Astrocyte of the hippocampus (primary cell): ENCODE results near the gene OXGR1.
"Not testable (repeated sequence)": the region's sequence is repeated elsewhere in the genome, so short reads cannot be mapped to it uniquely, and the experiment has no call there.

ENCODE experiments used
- DNase-seq: peaks from one replicate; pipeline ENCODE4 v3.0.0; 2011; ENCODE audit warnings: low read depth, low spot score

The OXGR1 gene

GRCh38 chr13:97005625-97006262 is 11.5 kb upstream of the OXGR1 start:
- DNase-seq, result peak; percentile 58

DNA sequence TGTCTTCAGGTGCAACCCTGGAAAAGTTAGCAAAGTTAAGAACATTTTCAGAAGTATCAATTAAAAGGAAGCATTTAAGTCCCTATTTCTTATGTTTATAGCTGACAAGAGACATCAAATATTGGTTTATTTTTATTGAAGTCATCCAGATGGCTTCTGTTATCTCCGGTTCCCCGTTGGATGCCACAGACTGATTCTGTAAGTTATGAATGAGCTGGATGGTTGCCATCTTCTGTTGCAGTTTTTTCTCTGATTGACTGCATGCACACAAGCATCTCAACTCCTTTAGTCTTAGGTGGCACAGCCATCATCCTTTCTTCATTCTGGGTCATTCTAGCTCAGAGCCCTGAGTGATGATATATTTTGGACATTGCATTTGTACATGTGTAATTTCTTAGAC is 10.6 kb upstream of the OXGR1 start:
- no peak for DNase-seq

DNA sequence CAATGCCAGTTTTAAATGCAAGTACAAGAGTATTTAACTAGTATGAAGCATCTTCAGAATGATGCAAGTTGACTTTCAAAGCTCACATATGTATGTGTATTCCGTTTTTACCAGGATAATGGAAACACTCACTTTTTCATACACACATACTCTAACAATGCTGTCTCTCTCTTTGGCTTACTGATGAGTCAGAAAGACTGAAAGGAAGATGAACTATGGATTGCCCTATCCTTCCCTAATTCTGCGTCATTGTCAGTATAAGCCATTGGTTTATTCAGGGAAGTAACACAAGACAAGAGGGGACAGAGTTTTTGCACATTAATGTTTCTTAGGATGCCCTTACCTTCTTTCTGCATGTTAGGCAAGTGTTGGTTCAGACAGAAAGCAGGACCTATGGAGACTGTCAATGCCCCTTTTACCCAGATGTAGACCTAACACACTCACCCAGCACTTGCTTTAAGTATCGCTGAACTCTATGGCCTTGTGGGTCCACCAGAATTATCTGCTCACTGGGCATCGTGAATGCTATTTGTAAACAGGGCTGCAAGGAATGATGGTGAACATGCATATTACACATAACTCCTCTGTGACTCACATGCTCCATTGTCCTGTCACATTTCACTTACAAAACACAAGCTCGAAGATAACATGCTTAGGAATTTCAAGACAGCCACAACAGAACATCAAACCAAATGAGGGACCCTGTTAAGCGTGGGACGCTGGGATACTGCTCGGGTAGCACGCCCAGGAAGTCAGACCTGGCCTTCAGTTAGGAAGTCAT is 10.0 kb upstream of the OXGR1 start:
- peak; percentile 81 for DNase-seq

GRCh38 chr13:97003071-97003470 is 8.8 kb upstream of the OXGR1 start:
- DNase-seq, result peak; percentile 20

- DNase-seq, result peak; percentile 13
These were observed 8.3 kb upstream of the OXGR1 start for GRCh38 chr13:97002581-97002980.

- no peak for DNase-seq
These were observed 7.4 kb upstream of the OXGR1 start for GRCh38 chr13:97001636-97002035.

DNA sequence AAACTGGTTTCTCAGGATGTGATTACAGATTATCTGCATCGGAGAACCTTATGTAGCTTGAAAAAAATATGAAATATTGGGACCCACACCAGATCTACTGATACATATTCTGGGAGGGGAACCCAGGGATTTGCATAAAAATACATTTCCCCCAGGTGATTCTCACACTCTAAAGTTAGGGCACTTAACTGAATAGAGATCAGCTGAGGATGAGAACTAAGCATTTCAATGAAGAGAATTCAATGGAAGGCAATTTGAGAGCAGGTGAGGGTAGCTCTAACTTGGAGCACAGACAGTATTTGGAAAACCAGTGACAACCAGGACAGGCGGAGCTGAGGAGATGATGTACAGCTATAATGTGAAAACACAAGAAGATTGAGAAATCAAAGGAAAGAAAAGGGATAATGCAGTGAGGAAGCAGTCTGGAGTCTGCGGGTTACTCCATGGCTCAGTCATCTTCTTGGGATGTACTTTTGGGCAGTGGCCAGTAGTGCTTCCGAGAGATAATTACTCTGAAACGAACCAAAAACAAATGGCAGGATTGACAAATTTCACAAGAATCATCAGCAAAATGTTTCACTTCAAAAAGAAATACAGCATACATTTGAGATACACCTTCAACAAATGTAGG is 6.1 kb upstream of the OXGR1 start:
- DNase-seq, result no peak

DNA sequence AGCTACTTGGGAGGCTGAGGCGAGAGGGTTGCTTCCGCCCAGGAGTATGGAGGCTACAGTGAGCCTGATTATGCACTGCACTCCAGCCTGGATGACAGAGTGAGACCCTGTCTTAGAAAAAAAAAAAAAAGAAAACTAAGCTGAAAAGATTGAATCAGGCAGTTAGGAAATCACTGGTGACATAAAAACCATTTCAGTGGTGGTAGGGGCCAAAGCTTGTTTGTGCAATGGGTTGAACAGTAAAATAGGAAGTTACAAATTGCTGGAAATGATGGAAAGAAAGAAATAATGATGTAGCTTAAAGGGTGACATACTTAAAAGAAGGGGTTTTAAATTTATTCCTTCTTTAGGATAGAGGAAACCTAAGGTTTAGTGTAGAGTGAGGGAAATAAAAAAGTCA is 4.8 kb upstream of the OXGR1 start:
- no peak for DNase-seq

DNA sequence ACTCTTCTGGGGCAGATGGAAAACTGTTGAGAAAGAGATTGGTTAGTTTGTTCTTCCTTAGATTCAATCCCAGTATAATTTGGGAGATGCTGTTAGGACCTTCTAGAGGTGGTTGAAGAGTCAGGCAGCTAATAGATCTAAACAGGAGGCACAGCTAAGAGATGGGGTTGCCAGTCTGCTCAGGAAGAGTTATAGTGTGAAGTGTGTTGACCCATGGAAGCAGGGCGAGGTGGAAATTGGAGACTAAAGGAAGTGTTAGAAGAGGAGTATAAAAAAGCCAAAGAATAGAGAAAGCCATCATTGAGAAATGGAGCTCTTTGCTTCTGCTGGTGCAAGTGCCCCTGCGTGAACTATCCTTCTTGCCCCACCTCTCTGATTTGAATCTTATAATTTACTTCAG is 3.8 kb upstream of the OXGR1 start:
- no peak for DNase-seq

DNA sequence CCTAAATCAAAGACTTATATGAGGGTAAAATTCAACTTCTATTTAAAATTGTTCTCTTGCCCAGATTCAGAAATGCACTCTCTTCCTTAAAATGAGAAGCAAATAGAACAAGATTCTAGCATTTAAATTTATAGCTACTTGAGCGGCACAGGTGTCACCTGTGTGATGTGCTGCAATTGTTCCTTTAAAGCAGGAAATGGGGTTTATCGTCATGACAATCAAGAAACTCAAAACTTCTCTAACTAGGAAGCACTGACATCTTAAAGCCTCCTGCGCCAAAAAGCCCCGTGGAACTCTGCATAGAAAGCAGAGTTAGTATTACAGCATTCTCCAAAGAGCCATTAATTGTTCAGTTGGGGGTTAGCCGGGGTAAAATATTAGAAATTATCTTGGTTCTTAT is 2.6 kb upstream of the OXGR1 start:
- no peak for DNase-seq

- no peak for DNase-seq
These were observed 1.8 kb upstream of the OXGR1 start for GRCh38 chr13:96996107-96996506.

DNA sequence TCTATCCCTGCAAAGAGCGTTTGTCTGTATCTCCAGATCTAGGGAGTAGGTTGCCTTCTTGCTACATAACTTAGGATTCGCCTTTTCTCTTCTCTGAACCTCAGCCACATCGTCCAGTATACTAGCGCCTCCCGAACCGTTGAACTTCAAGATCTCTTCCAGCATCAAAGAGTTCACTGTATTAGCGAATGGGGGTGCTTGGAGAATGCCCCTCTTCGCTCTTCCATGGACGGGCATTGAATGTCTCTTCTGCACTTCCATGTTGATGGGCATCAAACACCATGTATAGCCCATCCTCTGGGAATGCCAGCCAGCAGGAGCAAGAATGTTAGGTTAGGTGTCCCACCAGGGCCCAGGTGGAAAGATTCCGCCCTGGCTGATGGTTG is 575 bp upstream of the OXGR1 start:
- no peak for DNase-seq

GRCh38 chr13:96993634-96994016 is 651 bp downstream of the OXGR1 start:
- peak; percentile 17 for DNase-seq

DNA sequence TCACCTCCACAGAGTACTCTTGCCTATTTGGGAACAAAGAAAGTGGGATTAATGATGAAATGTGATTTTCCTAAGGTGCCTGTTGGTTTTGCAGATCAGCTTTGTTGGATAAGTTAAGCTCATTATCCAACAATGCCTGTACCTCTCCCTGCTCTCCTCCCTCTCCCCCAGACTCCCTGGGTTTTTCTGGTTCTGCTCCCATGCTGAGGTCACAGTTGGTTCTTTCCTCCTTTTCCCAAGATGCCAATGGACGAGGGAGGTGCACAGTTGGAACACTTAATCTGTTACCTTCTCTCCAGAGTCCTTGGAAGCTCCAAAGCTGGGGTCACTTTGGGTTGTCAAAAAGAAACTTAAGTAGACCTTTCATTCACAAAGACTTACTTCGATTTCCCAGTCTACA is 1.6 kb downstream of the OXGR1 start:
- DNase-seq, result no peak

- DNase-seq, result no peak
These were observed 3.2 kb downstream of the OXGR1 start for GRCh38 chr13:96991072-96991471.

DNA sequence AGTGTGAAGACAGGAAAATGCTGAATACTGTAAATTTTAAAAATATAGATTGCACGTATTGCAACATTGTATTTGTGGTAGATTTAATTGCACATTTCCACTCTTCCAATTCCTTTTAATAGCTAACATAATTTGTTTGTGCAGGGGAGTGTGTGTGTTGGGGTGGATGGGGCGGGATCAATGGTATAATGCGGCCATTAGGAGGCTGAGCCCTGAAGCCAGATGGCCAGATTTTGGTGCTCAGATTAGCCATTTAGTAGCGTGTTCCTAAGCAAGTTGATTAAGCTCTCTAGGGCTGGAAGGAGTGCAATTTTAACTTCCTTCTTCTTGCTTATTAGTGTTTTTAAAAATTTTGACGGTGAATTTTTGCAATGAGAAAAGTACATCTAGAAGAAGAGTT is 5.8 kb downstream of the OXGR1 start:
- no peak for DNase-seq

DNA sequence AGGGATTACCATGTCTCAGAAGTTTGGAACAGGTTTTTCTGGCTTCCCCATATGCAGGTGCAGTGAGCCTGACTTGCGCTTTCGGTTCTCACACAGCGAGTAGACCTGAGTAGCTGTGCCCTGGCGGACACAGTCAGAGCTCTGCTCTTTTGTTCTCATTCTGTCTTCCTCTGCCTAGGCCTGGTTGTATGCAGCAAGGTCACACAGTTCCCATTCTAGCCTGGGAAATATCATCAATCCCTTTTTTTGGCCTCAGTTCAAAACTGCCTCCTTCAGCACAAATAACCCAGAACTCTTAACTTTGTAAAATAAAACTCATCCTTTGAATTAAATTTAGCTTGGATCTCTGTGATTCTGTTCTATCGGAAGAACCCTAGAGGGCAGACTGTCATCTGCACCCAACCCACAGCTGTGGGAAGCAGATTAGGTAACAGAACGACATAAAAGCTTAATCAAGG is 10.2 kb downstream of the OXGR1 start:
- DNase-seq, result no peak

DNA sequence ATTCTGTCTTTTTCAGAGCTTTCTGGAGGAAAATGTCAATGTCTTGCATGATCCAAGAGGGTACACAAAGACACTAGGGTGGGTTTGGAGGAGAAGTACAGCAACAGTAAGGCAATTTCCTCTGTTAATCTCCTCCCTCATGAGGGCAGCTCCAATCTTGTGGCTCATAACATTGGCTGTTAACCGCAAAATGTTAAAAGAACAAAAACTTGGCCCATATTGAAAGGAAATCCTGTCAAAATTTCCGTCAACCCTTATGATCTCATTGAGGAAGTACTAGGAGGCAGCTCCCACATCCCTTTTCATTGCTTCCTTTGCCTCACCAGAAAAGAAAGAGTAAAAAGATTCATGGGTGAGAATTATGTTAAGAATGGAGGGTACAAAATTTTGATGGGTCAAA is 11.6 kb downstream of the OXGR1 start:
- no peak for DNase-seq

DNA sequence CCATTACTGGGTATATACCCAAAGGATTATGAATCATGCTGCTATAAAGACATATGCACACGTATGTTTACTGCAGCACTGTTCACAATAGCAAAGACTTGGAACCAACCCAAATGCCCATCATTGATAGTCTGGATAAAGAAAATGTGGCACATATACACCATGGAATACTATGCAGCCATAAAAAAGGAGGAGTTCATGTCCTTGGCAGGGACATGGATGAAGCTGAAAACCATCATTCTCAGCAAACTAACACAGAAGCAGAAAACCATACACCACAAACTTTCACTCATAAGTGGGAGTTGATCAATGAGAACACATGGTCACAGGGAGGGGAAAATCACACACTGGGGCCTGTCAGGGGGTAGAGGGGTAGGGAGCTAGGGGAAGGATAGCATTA is 14.4 kb downstream of the OXGR1 start:
- DNase-seq, result not testable (repeated sequence)

DNA sequence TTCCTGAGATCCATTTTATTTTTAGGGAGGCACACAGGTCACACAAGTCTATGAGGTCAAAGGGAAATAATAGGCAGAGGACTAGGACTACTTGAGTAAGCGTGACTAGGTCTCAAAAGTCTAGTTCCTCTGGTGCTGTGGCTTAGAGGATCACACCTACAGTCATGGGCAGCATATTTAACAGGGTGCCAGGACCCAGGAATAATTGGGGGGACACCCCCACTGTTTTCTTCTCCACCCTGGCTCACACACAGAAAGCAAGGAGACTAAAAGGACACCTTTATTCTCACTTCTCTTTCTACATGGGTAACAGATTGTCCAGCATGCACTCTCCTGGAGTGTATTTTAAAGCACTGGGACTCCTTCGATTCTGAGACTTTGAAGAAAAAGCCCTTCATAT is 26.2 kb downstream of the OXGR1 start:
- DNase-seq, result peak; percentile 2

DNA sequence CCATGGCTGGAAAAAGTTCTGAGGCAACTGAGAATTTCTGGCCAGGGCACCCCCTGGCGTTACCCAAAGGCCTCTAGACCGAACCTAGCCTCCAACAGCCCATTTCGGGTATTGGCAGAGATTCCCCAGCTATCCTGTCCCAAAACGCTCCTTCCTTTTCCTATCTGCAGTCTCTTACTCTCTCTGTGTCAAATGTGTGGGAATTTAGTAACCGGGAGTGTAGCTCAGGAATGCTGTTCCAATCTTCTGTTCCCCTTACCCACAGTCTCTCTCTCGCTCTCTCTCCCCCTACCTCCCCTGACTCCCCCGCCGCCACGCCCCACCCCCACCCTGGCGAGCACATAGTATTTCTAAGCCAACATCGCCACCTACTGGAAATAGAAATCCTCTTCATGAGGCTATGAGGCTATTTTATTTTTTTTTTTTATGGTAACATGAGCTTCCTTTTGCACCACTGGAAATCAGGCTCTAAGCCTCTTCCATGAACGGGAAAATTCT is 27.0 kb downstream of the OXGR1 start:
- no peak for DNase-seq

GRCh38 chr13:96966415-96967102 is 27.7 kb downstream of the OXGR1 start:
- DNase-seq, result no peak
